ENCODE data around the gene HDGFL1. TPM values are rescaled to one million over a fixed set of nuclear protein-coding genes. Genes with fewer than 3 reads are reported as not detected.

Gene HDGFL1
- total RNA-seq, 5 donors from 2014 or later (not counting 1 experiment from before 2014, with no cell fraction given): not detected

DNA sequence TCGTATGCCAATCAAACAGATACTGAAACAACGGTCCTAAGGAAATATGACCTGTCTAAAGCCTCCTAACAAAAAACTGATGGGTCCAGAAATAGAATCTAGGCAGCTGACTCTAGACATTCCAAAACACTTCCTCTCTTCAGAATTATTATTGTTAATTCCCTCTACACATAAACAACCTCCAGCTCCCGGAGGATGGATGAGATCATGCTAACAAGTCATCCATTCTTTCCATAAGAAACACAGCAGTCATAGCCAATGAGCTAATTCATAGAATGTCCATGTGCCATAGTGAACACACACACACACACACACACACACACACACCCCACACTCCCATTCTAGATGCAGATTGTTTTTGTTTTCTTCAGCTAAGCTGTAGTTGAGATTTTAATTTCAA, 44.3 kb downstream of the HDGFL1 start:
- CTCF ChIA-PET: interaction anchor here in 1 of 2 donors (0.7 kb wide), 1 partner anchor 58 kb away, joined by 3 read pairs; no protein-coding TSS in a partner anchor
- Histone ChIP-seq H3K36me3 (ENCODE audit: control insufficient read depth in 2 of 2, extremely low read depth in 1 of 2, insufficient read depth in 1 of 2, low read length in 1 of 2) (no peaks in the 10 kb centered on the region), H3K9me3 (peaks cover 3% of the 10 kb centered on the region), H3K27ac (ENCODE audit: low read length) (no peak overlapping the region), H3K4me1 (ENCODE audit: control insufficient read depth in 1 of 2, extremely low read depth in 1 of 2, insufficient read depth in 2 of 2, low read length in 2 of 2) (no peaks in the 10 kb centered on the region), H3K4me3 (ENCODE audit: control insufficient read depth in 1 of 2, extremely low read depth in 1 of 2, low read length in 1 of 2) (no peak overlapping the region), H3K27me3 (replicated peaks in 1 of 2; ENCODE audit: control insufficient read depth in 2 of 2, extremely low read depth in 1 of 2, insufficient read depth in 2 of 2, low read length in 1 of 2) (no peaks in the 10 kb centered on the region)
- Mint-ChIP-seq H3K4me1 (no peaks in the 10 kb centered on the region), H3K27me3 (no peaks in the 10 kb centered on the region), H3K4me3 (no peak overlapping the region), H3K27ac (no peak overlapping the region), H3K36me3 (no peaks in the 10 kb centered on the region), H3K9me3 (peaks cover 0 to 8% (median 3%) of the 10 kb centered on the region in 3 donors)
- POLR2A ChIA-PET: no interaction called here
- ATAC-seq (replicated peaks in 1 of 4) (no peak), DNase-seq (no peak)
- WGBS (ENCODE audit: insufficient coverage): 83% methylated on average over 2 of the region's 3 CpGs

DNA sequence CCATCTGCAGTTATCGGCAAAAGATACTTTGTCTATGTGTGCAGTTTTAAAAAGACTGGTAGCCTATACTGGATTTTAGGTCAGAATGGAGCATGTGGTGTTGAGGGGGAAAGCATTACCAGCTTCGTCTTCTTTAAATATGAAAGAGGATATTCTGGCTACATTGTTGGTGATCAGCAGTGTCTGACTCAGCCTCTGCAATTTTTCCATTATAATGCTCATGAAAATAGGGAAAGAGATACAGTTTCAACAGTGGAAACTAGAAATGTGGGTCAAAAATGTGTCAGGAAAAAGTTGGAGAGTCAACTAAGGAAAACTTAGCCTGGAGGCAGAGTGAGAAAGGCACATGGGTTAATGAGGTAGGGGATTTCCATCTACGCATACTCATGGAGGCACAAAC, 45.2 kb downstream of the HDGFL1 start:
- POLR2A ChIA-PET: no interaction called here
- Mint-ChIP-seq H3K27ac (no peak overlapping the region), H3K4me1 (no peaks in the 10 kb centered on the region), H3K27me3 (no peaks in the 10 kb centered on the region), H3K4me3 (no peak overlapping the region), H3K36me3 (no peaks in the 10 kb centered on the region), H3K9me3 (peaks cover 0 to 12% (median 4%) of the 10 kb centered on the region in 3 donors)
- no peak for ATAC-seq (replicated peaks in 1 of 4)
- Histone ChIP-seq H3K36me3 (ENCODE audit: control insufficient read depth in 2 of 2, extremely low read depth in 1 of 2, insufficient read depth in 1 of 2, low read length in 1 of 2) (no peaks in the 10 kb centered on the region), H3K27ac (ENCODE audit: low read length) (no peak overlapping the region), H3K4me3 (ENCODE audit: control insufficient read depth in 1 of 2, extremely low read depth in 1 of 2, low read length in 1 of 2) (no peak overlapping the region), H3K4me1 (ENCODE audit: control insufficient read depth in 1 of 2, extremely low read depth in 1 of 2, insufficient read depth in 2 of 2, low read length in 2 of 2) (no peaks in the 10 kb centered on the region), H3K9me3 (peaks cover 3% of the 10 kb centered on the region), H3K27me3 (replicated peaks in 1 of 2; ENCODE audit: control insufficient read depth in 2 of 2, extremely low read depth in 1 of 2, insufficient read depth in 2 of 2, low read length in 1 of 2) (no peaks in the 10 kb centered on the region)
- 100% methylated on average over 1 of the region's 3 CpGs for WGBS (ENCODE audit: insufficient coverage)
- CTCF ChIA-PET: no interaction called here
- DNase-seq: no peak

DNA sequence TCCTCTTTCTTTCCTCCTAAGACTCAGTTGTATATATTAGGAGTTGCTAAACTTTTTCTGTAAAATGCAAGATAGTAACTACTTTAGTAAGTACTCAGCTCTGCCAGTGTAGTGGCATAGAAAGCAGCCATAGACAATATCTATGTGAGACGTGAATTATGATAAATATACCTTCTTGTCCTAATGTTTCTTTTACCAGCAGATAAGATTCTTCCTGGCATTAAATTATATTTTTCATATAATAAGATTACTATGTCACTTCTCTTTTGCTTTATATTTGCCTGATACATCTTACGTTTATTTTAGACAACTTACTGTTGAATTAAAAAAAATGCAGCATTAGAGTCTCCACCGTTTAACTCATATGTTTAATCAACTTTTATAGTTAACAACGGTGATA, 51.7 kb downstream of the HDGFL1 start:
- H3K4me1 ChIP-seq (ENCODE audit: control insufficient read depth in 1 of 2, extremely low read depth in 1 of 2, insufficient read depth in 2 of 2, low read length in 2 of 2): no peaks in the 10 kb centered on the region
- H3K36me3 ChIP-seq (ENCODE audit: control insufficient read depth in 2 of 2, extremely low read depth in 1 of 2, insufficient read depth in 1 of 2, low read length in 1 of 2): no peaks in the 10 kb centered on the region
- Mint-ChIP-seq H3K4me3 (no peak overlapping the region), H3K4me1 (no peaks in the 10 kb centered on the region), H3K27ac (no peak overlapping the region), H3K36me3 (no peaks in the 10 kb centered on the region), H3K27me3 (no peaks in the 10 kb centered on the region), H3K9me3 (peaks cover 0 to 15% (median 7%) of the 10 kb centered on the region in 3 donors)
- H3K27ac ChIP-seq (ENCODE audit: low read length): no peak overlapping the region
- POLR2A ChIA-PET: no interaction called here
- CTCF ChIA-PET: no interaction called here
- DNase-seq: no peak
- H3K27me3 ChIP-seq (replicated peaks in 1 of 2; ENCODE audit: control insufficient read depth in 2 of 2, extremely low read depth in 1 of 2, insufficient read depth in 2 of 2, low read length in 1 of 2): no peaks in the 10 kb centered on the region
- no peak for ATAC-seq (replicated peaks in 1 of 4)
- peaks cover 3% of the 10 kb centered on the region for H3K9me3 ChIP-seq
- no CpG with 5 or more reads among the region's 4 CpGs for WGBS (ENCODE audit: insufficient coverage)
- no peak overlapping the region for H3K4me3 ChIP-seq (ENCODE audit: control insufficient read depth in 1 of 2, extremely low read depth in 1 of 2, low read length in 1 of 2)

All from T-cell (primary cell).